GM21717 (cell line): ENCODE measurements around the gene NOM1.
A peak's percentile ranks its signal among the peaks of the same experiment; 100 is the strongest.

Source experiments
- ATAC-seq: cut with Tn5 transposase; IDR thresholded peaks from one replicate; pipeline ENCODE4 v1.9.1; 2021; ENCODE audit warnings: mild to moderate bottlenecking, moderate library complexity; ENCODE audit not compliant: unreplicated experiment

NOM1 gene

GRCh38 chr7:157003756-157004520 is 54.4 kb downstream of the NOM1 start:
- ATAC-seq: no peak

GRCh38 chr7:157004521-157005455 is 55.3 kb downstream of the NOM1 start:
- no peak for ATAC-seq

DNA sequence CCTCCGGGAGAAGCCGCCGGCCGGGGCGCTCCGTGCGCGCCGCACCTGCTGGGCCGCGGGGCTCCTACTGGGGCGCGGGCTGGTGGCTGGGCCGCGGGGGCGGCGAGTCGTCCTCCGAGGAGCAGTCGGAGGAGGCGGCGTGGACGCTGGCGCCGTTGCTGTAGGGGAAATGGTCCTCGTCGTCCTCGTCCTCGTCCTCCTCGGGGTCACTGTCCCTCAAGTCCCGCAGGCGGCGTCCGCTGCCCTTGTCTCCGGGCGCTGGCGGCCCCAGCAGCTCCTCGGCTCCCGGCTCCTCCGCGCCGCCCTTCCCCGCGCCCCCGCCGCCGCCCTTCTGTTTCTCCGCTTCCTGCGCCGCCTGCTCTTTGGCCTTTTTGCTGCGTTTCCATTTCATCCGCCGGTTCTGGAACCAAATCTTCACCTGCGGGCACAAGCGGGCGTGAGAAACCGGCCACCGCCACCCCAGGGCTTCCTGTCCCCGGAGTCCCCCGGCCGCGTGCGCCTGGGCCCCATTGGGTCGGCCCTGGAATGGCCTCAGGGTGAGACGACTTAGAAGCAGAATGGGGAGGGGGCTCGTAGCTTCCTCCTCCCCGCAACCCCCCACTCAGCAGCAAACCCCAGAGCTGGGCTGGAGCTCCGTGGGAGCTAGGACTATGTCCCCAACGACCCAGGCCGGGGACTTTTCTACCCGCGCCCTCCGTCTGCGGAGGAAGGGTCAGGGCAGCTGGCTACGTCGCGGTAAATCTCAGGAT is 56.1 kb downstream of the NOM1 start:
- no peak for ATAC-seq

- ATAC-seq: no peak
These were observed 56.8 kb downstream of the NOM1 start for GRCh38 chr7:157006205-157006747.

DNA sequence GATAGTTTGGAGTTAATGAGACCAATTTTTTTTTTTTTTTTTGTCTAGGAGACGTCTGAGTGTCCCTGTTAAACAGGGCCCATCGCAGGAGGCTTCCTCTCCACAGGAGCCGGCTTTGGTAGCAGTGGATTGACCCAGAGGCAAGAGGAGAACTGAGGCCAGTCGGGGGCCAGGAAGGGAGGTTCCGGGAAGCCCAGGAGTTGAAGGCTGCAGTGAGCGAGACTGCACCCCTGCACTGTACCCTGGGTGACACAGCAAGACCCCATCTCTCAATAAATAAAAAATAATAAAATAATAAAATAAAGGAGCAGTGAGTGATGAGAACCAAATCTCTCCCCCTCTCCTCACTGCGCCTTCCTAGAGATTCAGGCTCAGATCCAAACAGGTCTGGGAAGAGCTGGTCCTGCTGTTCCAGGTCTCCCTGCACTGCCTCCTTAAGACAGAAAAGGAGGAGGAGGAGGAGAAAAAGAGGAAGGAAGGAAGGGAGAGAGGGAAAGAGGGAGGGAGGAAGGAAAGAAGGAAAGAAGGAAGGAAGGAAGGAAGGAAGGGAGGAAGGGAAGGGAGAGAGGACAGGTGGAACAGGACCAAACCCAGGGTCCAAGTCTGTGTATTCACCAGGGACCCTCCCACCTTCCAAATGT is 57.4 kb downstream of the NOM1 start:
- no peak for ATAC-seq

DNA sequence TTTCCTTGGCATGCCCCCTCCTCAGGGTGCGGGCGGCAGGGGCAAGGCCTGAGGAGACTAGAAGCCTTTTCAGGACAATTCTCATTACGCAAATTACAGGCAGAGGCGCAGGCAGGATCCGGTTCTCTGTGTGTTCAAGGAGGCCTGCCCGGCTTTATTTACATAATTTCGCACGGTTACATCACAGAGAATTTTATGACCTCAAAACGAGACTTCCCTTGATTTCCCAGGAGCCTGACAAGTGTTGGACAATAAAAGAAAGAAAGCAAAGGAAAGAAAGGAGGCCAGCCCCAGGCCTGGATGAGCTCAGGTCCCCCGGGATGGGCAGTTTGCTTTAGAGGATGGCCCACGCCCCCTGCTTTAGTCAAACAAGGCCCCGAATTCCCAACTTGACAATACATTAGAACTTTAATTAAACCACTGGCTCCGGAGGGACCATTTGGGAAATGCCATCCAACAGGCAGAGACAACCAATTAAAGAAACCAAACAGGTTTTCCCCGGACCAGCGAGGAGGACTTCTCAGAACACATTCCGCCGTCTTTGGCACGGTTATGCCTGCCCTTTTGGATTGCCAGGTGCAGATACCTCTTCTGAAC is 58.1 kb downstream of the NOM1 start:
- ATAC-seq: no peak

DNA sequence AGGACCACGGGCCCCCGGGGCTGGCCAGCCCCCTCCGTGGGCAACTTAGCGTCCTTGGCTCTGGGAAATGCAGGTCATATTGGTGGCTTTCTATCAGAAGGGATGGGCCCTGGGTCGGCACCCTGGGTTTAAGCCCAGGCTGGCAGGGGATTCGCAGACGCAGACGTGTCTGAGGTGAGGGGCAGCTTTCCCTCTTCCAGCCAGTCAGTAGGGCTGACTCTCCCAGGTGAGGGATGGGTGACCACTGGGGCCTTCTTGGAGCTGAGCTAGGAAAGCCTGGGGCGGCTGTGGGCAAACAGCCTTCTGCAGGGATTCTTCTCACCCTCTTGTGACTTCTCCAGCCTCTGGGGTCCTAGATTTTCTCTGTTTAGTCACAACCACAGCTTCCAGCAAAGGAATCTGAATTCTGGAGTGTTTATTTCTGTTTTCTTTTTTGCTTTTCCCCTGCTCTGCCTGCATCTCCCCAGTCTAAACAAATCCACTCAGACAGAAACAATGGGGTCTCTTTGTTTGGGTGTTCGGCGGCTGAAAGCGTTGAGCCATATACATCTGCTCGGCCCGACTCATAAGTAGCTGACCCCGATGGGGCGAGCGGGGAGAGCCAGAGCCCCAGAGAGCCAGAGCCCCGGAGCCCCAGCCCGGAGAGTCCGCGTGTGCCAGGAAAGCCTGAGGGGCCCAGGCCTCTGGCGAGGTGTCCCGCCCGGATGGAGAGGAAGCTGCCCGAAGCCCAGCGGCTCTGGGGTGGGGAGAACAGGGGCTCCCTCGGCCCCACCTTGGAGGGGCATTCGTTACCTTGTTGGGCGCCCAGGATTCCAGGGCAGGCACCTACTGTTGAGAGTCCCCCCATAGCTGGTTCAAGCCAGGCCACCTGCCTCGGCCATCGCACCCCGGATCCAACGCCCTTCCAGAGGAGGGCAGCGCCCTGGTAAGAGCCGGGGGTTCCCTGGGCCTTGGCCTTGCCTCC is 59.0 kb downstream of the NOM1 start:
- ATAC-seq: no peak

DNA sequence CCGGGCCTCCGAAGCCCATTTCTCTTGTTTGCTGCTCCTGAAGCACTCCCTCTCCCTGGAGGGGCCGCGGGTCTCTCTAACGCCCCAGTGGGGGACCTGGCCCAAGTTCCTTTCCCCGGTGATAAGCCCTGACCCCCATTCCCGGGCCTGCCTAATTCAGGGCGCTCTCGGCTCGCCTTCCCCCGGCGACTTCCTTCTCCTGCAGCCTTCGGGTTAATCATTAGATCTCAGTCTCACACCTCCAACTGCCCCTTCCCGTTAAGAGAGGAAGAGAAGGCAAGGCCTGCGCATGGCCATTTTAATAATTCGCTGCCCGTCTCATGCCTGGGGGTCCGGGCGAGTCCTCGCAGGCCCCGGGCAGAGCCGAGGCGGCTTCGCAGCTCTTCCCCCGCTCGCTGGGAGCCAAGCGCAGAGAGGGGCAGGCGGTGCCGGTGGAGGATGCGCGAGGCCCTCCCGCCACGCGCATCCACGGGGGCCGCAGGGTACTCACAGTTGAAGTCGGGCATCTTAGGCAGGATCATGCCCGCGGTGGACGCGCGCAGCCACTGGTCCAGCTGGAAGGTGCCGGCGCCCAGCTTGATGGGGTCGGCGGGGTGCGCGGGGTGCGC is 59.8 kb downstream of the NOM1 start:
- ATAC-seq: no peak

DNA sequence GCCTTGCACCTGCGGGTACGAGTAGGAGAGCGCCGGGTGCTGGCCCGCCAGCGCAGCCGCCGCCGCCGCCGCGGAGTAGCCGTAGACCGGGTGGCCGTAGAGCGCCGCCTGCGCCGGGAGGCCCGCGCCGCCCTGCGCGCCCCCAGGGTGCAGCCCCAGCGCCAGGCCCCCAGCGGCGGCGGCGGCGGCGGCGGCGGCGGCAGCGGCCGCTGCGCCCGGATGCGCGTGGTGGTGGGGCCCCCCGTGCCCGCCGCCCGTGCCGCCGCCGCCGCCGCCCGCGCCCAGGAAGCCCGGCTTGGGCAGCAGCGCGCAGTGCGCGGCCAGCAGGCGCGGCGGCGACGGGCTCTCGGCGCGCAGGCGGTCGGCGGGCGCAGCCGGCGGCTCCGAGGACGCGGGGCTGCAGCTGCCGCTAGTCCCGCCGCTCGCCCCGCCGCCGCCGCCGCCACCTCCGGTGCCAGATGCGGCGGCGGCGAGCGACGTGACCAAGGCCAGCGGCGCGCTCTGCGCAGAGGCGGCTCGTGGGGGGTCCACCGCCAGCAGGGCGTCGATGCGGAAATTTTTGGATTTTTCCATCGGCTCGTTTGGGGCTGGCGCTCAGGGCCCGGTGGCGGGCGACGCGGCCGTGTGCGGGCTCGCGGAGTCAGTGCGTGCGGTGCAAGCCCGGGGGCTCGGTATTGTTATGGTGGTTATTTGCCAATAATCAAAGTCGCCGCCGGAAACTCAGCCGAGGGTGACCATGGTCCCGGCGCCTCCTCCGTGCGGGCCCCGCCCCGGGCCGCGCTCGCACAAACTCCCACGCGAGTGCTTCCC is 60.5 kb downstream of the NOM1 start:
- ATAC-seq: peak; percentile 30

DNA sequence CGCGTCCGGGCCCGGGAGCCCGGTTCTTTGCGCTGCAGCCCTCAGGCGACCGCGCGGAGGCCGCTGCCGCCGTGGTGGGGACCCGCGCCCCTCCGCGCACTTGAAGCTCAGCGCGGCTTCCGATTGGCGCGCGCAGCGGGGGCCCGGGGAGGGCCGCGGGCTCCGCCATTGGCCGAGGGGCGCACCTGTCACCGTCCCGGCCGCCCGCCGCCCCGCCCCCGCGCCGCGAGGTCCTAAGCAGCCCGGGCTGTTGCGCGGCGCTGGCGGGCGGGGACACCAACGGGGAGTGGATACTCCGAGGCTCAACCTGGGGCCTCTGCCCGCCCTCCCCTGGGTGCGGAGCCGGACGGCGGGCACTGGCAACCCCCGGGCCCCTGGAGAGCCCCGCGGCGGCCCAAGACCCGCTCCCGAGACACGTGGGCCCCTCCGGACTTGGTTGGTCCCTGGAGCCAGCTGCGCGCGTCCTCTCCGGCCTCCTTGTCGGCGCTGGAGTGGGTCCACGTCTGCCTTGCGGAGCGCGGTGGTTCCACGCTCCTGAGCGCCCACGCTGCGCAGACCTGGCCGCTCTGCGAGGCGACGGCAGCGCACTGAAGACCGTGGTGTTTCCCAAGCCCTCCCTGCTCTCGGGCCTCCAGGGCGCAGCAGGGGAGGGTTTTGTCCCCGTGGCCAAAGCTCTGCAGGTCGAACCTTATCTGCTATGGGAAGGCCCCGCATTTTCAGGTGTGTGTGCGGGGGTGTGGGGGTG is 61.2 kb downstream of the NOM1 start, which contains the start of gene MNX1:
Gene MNX1 (minus strand): TSS at position 76 of the 745 bp plus-strand sequence. CDS start 313 bp downstream, outside the sequence.
- ATAC-seq: peak; percentile 84

- peak; percentile 8 for ATAC-seq
These were observed 62.0 kb downstream of the NOM1 start for GRCh38 chr7:157011333-157012112.

DNA sequence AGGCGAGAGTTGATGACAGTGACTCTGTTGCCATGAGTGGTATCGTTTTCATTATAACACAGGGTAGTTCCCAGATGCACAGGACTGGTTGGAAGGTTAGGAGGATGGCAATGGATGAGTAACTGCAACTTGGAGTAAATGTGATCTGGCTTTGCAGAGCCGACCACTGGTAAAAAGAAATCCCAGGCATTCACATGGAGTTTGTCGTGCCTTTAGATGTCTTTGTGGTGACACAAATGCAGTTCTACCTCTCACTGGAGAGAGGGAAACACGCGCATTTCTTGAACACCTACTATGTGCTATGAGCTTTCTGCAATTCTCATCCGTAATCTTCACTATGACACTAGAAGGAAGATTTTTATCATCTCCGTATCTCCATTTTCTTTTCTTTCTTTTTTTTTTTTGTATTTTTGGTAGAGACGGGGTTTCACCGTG is 62.6 kb downstream of the NOM1 start:
- no peak for ATAC-seq

- ATAC-seq: no peak
These were observed 63.6 kb downstream of the NOM1 start for GRCh38 chr7:157013101-157013500.

- no peak for ATAC-seq
These were observed 64.4 kb downstream of the NOM1 start for GRCh38 chr7:157013602-157014549.
